Body of pancreas (tissue), 4 donors: ENCODE results near the gene TENM4.

Source experiments
- CTCF ChIP-seq, 7 experiments: fragments of 450-650 bp in 4 of 7; fragments of 200-600 bp in 3 of 7; sonication (generic) in 3 of 7; IDR thresholded peaks; one replicate each; pipeline ENCODE4 v1.5.1; 2016 to 2019; ENCODE audit warnings: antibody characterized with exemption in 7 of 7
- POLR2A ChIP-seq, 3 donors: fragments of 450-650 bp; IDR thresholded peaks; one replicate each; pipeline ENCODE4 v1.6.1; 2016; ENCODE audit warnings: antibody characterized with exemption in 3 of 3, mild to moderate bottlenecking in 2 of 3

- TF ChIP-seq CTCF (IDR thresholded peaks at IDR 0.05) (no peak), POLR2A (IDR thresholded peaks at IDR 0.05) (no peak)
Observed at GRCh38 chr11:78772186-78772585, 668.6 kb downstream of the TENM4 start.
